GM21717 (cell line): ENCODE measurements around the gene LZTS2.
"Not testable (repeated sequence)": the region's sequence is repeated elsewhere in the genome, so short reads cannot be mapped to it uniquely, and the experiment has no call there.

Source experiments
- ATAC-seq: cut with Tn5 transposase; IDR thresholded peaks from one replicate; pipeline ENCODE4 v1.9.1; 2021; ENCODE audit warnings: mild to moderate bottlenecking, moderate library complexity; ENCODE audit not compliant: unreplicated experiment

LZTS2 gene

GRCh38 chr10:100999742-101000126 lies at the start of gene LZTS2:
TSS of gene LZTS2 (plus strand) at chr10:100999808. CDS start at chr10:101002539, 2,731 bp downstream.
- ATAC-seq = no peak

GRCh38 chr10:100960251-100960650 lies 39.4 kb upstream of the LZTS2 start:
- no peak for ATAC-seq

- no peak for ATAC-seq
Observed at GRCh38 chr10:100962351-100963080, 37.1 kb upstream of the LZTS2 start.

GRCh38 chr10:100963826-100964225 lies 35.8 kb upstream of the LZTS2 start:
- ATAC-seq = no peak

GRCh38 chr10:100965820-100966219 lies 33.8 kb upstream of the LZTS2 start:
- no peak for ATAC-seq

GRCh38 chr10:100966887-100967286 lies 32.7 kb upstream of the LZTS2 start:
- ATAC-seq = no peak

GRCh38 chr10:100967332-100967731 lies 32.3 kb upstream of the LZTS2 start:
- ATAC-seq = no peak

GRCh38 chr10:100968062-100968736 lies 31.4 kb upstream of the LZTS2 start:
- no peak for ATAC-seq

GRCh38 chr10:100968863-100969186 lies 30.8 kb upstream of the LZTS2 start:
- no peak for ATAC-seq

GRCh38 chr10:100969187-100970075 lies 30.2 kb upstream of the LZTS2 start, which contains the start of gene SEMA4G:
TSS of gene SEMA4G (plus strand) at chr10:100969504. CDS start at chr10:100972913, 3,409 bp downstream.
- ATAC-seq = no peak

GRCh38 chr10:100970076-100970913 lies 29.3 kb upstream of the LZTS2 start:
- ATAC-seq = no peak

GRCh38 chr10:100970914-100971811 lies 28.4 kb upstream of the LZTS2 start:
- ATAC-seq = no peak

GRCh38 chr10:100972115-100972903 lies 27.3 kb upstream of the LZTS2 start:
- ATAC-seq = no peak

GRCh38 chr10:100972904-100973535 lies 26.6 kb upstream of the LZTS2 start:
- no peak for ATAC-seq

GRCh38 chr10:100975397-100975796 lies 24.2 kb upstream of the LZTS2 start:
- not testable (repeated sequence) for ATAC-seq

GRCh38 chr10:100976906-100977305 lies 22.7 kb upstream of the LZTS2 start:
- ATAC-seq = no peak

GRCh38 chr10:100977436-100977835 lies 22.2 kb upstream of the LZTS2 start:
- ATAC-seq = no peak
